WERI-Rb-1 (cell line): ENCODE data around the gene ABI3BP.

Experiments used
- DNase-seq: peaks from one replicate; pipeline ENCODE4 v3.0.0-alpha.2; 2020
- H3K27ac ChIP-seq: fragments of 250-450 bp; sonication (Bioruptor Pico); 2 replicates; pipeline ENCODE4 v1.5.1; 2020; ENCODE audit warnings: mild to moderate bottlenecking, moderate library complexity
- H3K27me3 ChIP-seq: fragments of 250-450 bp; sonication (Bioruptor Pico); 2 replicates; pipeline ENCODE4 v1.5.1; 2021; ENCODE audit warnings: mild to moderate bottlenecking, low read depth, moderate library complexity; ENCODE audit not compliant: insufficient read depth, severe bottlenecking
- H3K36me3 ChIP-seq: fragments of 250-450 bp; sonication (Bioruptor Pico); 2 replicates; pipeline ENCODE4 v1.5.1; 2020; ENCODE audit warnings: mild to moderate bottlenecking, moderate library complexity
- H3K4me3 ChIP-seq: 2 replicates; pipeline ENCODE4 v1.5.1; 2011; ENCODE audit warnings: low read depth, mild to moderate bottlenecking, control low read depth, low read length
- H3K9me3 ChIP-seq: fragments of 250-450 bp; sonication (Bioruptor Pico); 2 replicates; pipeline ENCODE4 v1.5.1; 2021; ENCODE audit warnings: mild to moderate bottlenecking, moderate library complexity; ENCODE audit not compliant: severe bottlenecking
- CTCF ChIP-seq: IDR thresholded peaks from 2 replicates; pipeline ENCODE4 v1.5.1; 2011; ENCODE audit warnings: low read depth, mild to moderate bottlenecking, control low read depth, inconsistent platforms, low read length

ABI3BP gene

GRCh38 chr3:100802126-100802525 lies 191.1 kb downstream of the ABI3BP start:
- Histone ChIP-seq H3K27me3 (no peaks in the 10 kb centered on the region), H3K9me3 (no peaks in the 10 kb centered on the region), H3K4me3 (no peak overlapping the region), H3K36me3 (no peaks in the 10 kb centered on the region), H3K27ac (no peak overlapping the region)
- no peak for DNase-seq
- no peak for TF ChIP-seq CTCF

- no peak for TF ChIP-seq CTCF
- Histone ChIP-seq H3K27ac (no peak overlapping the region), H3K36me3 (no peaks in the 10 kb centered on the region), H3K4me3 (no peak overlapping the region), H3K27me3 (no peaks in the 10 kb centered on the region), H3K9me3 (no peaks in the 10 kb centered on the region)
- no peak for DNase-seq
Measured at GRCh38 chr3:100798012-100798411, 195.2 kb downstream of the ABI3BP start.

GRCh38 chr3:100796556-100796955 lies 196.7 kb downstream of the ABI3BP start:
- Histone ChIP-seq H3K4me3 (no peak overlapping the region), H3K27ac (no peak overlapping the region), H3K9me3 (no peaks in the 10 kb centered on the region), H3K36me3 (no peaks in the 10 kb centered on the region), H3K27me3 (no peaks in the 10 kb centered on the region)
- DNase-seq = no peak
- peak; percentile 32; the same call in 1 of the 2 replicates for TF ChIP-seq CTCF

GRCh38 chr3:100789579-100789978 lies 203.6 kb downstream of the ABI3BP start:
- no peak for DNase-seq
- Histone ChIP-seq H3K9me3 (no peaks in the 10 kb centered on the region), H3K27me3 (no peaks in the 10 kb centered on the region), H3K36me3 (no peaks in the 10 kb centered on the region), H3K4me3 (no peak overlapping the region), H3K27ac (no peak overlapping the region)
- TF ChIP-seq CTCF = no peak

GRCh38 chr3:100783619-100784018 lies 209.6 kb downstream of the ABI3BP start:
- Histone ChIP-seq H3K9me3 (no peaks in the 10 kb centered on the region), H3K36me3 (no peaks in the 10 kb centered on the region), H3K27me3 (no peaks in the 10 kb centered on the region), H3K27ac (no peak overlapping the region), H3K4me3 (no peak overlapping the region)
- no peak for TF ChIP-seq CTCF
- DNase-seq = no peak

GRCh38 chr3:100782906-100783305 lies 210.3 kb downstream of the ABI3BP start:
- H3K27ac ChIP-seq = no peak overlapping the region
- no peaks in the 10 kb centered on the region for H3K27me3 ChIP-seq
- no peaks in the 10 kb centered on the region for H3K36me3 ChIP-seq
- no peak for DNase-seq
- H3K9me3 ChIP-seq = no peaks in the 10 kb centered on the region
- TF ChIP-seq CTCF = no peak
- no peak overlapping the region for H3K4me3 ChIP-seq
